ENCODE data around the gene PLEKHB1. TPM values are rescaled to one million over a fixed set of nuclear protein-coding genes. Genes with fewer than 3 reads are reported as not detected.

The PLEKHB1 gene
- total and polyA plus RNA-seq, 4 donors, result 0.75 to 1.4 (median 1.1) TPM

DNA sequence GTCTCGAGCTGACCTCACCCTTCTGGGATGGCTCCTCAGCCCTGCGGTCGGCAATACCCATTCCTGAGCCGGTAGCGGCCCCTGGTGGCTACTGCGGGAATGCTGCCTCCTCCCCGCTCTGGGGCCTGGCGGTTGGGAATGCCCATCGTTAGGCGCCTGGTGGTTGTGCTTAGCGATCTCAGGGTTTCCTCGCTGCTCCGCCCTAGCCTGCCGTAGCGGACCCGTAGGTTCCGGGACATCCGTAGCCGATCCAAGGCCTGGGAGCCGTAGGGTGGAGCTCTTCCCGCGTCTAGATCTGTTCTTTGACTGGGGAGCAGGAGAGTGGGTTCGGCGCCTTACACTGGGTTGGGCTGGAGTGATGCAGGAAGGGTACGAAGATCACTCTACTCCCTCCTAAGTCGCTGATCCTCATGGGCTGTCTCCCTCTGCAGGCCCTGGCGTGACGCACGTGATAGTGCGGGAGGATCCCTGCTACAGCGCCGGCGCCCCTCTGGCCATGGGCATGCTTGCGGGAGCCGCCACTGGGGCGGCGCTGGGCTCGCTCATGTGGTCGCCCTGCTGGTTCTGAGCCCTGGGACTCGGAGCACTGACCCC lies 14.8 kb downstream of the PLEKHB1 start:
- 10% methylated on average over 40 of the region's 40 CpGs for WGBS
- Histone ChIP-seq H3K9ac (ENCODE audit: low read depth in 1 of 2, low read length in 2 of 2) (no peak overlapping the region), H3K27ac (ENCODE audit: low read depth in 1 of 2, low read length in 2 of 2) (no peak overlapping the region), H3K4me1 (ENCODE audit: control insufficient read depth in 4 of 4, insufficient read depth in 4 of 4, low read length in 3 of 4) (peaks cover 2 to 11% (median 5%) of the 10 kb centered on the region in 4 donors), H3K27me3 (ENCODE audit: control insufficient read depth in 4 of 4, insufficient read depth in 4 of 4, low read length in 3 of 4) (no peaks in the 10 kb centered on the region), H3K36me3 (ENCODE audit: control insufficient read depth in 4 of 4, insufficient read depth in 3 of 4, low read depth in 1 of 4, low read length in 3 of 4) (no peaks in the 10 kb centered on the region), H3K4me3 (ENCODE audit: low read depth in 1 of 3, low read length in 3 of 3) (peak overlapping the region in 1 of 3 donors; percentile 6), H3K9me3 (ENCODE audit: control insufficient read depth in 4 of 4, low read length in 3 of 4) (no peaks in the 10 kb centered on the region)
- DNase-seq (ENCODE audit: low spot score), result peak; percentile 94
- TF ChIP-seq, protein P1, sequence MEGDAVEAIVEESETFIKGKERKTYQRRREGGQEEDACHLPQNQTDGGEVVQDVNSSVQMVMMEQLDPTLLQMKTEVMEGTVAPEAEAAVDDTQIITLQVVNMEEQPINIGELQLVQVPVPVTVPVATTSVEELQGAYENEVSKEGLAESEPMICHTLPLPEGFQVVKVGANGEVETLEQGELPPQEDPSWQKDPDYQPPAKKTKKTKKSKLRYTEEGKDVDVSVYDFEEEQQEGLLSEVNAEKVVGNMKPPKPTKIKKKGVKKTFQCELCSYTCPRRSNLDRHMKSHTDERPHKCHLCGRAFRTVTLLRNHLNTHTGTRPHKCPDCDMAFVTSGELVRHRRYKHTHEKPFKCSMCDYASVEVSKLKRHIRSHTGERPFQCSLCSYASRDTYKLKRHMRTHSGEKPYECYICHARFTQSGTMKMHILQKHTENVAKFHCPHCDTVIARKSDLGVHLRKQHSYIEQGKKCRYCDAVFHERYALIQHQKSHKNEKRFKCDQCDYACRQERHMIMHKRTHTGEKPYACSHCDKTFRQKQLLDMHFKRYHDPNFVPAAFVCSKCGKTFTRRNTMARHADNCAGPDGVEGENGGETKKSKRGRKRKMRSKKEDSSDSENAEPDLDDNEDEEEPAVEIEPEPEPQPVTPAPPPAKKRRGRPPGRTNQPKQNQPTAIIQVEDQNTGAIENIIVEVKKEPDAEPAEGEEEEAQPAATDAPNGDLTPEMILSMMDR (IDR thresholded peaks at IDR 0.05; ENCODE audit: low read depth, low read length, missing input control), result peak; percentile 98
- peak; percentile 99 to 100 for TF ChIP-seq RAD21 (IDR thresholded peaks at IDR 0.05)
- no peak for TF ChIP-seq NR2F2 (IDR thresholded peaks at IDR 0.05)
- TF ChIP-seq EGR1 (IDR thresholded peaks at IDR 0.05; ENCODE audit: low read depth in 2 of 2), result no peak
- TF ChIP-seq RXRA (IDR thresholded peaks at IDR 0.05), result peak in 1 of 2 donors; percentile 21

DNA sequence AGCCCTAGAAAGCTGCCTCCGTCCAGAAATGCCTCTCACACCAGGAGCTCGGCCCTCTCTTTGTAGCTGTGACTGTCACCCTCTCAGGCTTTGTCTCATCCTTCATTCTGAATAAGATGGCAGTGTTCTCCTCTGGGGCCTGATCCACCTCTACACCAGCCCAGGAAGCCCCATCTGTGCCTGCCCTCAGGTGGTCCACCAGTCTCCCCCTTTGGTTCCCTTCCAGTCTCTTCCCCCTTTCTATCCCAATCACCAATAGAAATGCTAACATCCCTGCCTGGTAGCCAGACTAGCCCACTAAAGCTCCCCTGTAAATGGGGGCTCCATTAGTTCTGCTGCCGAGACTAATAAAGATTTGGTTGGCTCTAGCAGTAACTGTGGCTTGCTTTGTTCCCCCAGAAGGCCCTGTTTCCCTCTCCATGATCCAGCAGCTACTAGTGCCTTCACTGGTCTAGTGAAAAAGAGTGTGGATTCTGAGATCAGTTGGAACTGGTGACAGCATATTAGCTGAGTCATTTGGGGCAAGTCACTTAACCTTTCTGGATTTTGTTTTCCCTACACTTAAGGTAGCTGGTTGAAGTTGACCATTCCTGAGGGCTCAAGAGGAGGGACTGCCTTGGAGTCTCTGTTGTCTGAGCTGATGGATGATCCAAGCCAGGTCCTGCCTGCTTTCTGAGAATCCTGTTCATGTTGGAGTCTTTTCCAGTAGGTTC lies 16.2 kb downstream of the PLEKHB1 start:
- no peak overlapping the region for H3K4me3 ChIP-seq (ENCODE audit: low read depth in 1 of 3, low read length in 3 of 3)
- WGBS, result 91% methylated on average over 3 of the region's 3 CpGs
- no peaks in the 10 kb centered on the region for H3K36me3 ChIP-seq (ENCODE audit: control insufficient read depth in 4 of 4, insufficient read depth in 3 of 4, low read depth in 1 of 4, low read length in 3 of 4)
- no peak for DNase-seq (ENCODE audit: low spot score)
- H3K27me3 ChIP-seq (ENCODE audit: control insufficient read depth in 4 of 4, insufficient read depth in 4 of 4, low read length in 3 of 4), result no peaks in the 10 kb centered on the region
- H3K9me3 ChIP-seq (ENCODE audit: control insufficient read depth in 4 of 4, low read length in 3 of 4), result no peaks in the 10 kb centered on the region
- H3K4me1 ChIP-seq (ENCODE audit: control insufficient read depth in 4 of 4, insufficient read depth in 4 of 4, low read length in 3 of 4), result peaks cover 2 to 11% (median 5%) of the 10 kb centered on the region in 4 donors
- no peak overlapping the region for H3K9ac ChIP-seq (ENCODE audit: low read depth in 1 of 2, low read length in 2 of 2)
- no peak overlapping the region for H3K27ac ChIP-seq (ENCODE audit: low read depth in 1 of 2, low read length in 2 of 2)
- TF ChIP-seq JUND (IDR thresholded peaks at IDR 0.05), result no peak
- TF ChIP-seq, protein P2, sequence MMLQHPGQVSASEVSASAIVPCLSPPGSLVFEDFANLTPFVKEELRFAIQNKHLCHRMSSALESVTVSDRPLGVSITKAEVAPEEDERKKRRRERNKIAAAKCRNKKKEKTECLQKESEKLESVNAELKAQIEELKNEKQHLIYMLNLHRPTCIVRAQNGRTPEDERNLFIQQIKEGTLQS (IDR thresholded peaks at IDR 0.05), result no peak
- TF ChIP-seq FOXA1 (IDR thresholded peaks at IDR 0.05), result no peak
- TF ChIP-seq HNF4G (IDR thresholded peaks at IDR 0.05), result no peak
- TF ChIP-seq YY1 (IDR thresholded peaks at IDR 0.05), result no peak
- no peak for TF ChIP-seq FOXA2 (IDR thresholded peaks at IDR 0.05)
- no peak for TF ChIP-seq SP1 (IDR thresholded peaks at IDR 0.05)
- TF ChIP-seq GABPA (IDR thresholded peaks at IDR 0.05 in 1 of 2, conservative IDR thresholded peaks at IDR 0.05 in 1 of 2), result no peak
- no peak for TF ChIP-seq RAD21 (IDR thresholded peaks at IDR 0.05)
- no peak for TF ChIP-seq HNF4A (conservative IDR thresholded peaks at IDR 0.05)
- TF ChIP-seq TAF1 (conservative IDR thresholded peaks at IDR 0.05), result no peak
- no peak for TF ChIP-seq NR2F2 (IDR thresholded peaks at IDR 0.05)
- TF ChIP-seq EGR1 (IDR thresholded peaks at IDR 0.05; ENCODE audit: low read depth in 2 of 2), result no peak
- no peak for TF ChIP-seq RXRA (IDR thresholded peaks at IDR 0.05)
- TF ChIP-seq, protein P3, sequence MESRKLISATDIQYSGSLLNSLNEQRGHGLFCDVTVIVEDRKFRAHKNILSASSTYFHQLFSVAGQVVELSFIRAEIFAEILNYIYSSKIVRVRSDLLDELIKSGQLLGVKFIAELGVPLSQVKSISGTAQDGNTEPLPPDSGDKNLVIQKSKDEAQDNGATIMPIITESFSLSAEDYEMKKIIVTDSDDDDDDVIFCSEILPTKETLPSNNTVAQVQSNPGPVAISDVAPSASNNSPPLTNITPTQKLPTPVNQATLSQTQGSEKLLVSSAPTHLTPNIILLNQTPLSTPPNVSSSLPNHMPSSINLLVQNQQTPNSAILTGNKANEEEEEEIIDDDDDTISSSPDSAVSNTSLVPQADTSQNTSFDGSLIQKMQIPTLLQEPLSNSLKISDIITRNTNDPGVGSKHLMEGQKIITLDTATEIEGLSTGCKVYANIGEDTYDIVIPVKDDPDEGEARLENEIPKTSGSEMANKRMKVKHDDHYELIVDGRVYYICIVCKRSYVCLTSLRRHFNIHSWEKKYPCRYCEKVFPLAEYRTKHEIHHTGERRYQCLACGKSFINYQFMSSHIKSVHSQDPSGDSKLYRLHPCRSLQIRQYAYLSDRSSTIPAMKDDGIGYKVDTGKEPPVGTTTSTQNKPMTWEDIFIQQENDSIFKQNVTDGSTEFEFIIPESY (IDR thresholded peaks at IDR 0.05), result no peak
